GM10248 (cell line): Measurements from ENCODE around the gene NTM.

ENCODE experiments used
- CTCF ChIA-PET: fragments of 300-600 bp; sonication (Branson Sonifier 250); formaldehyde crosslinking; extraction: SDS; loops from one replicate; lab custom pipeline; 2021; ENCODE audit warnings: antibody characterized with exemption; lab: Yijun Ruan, JAX
- POLR2A ChIA-PET: fragments of 350-650 bp; sonication (Branson Sonifier 250); formaldehyde crosslinking; extraction: SDS; loops from one replicate; lab custom pipeline; 2020; ENCODE audit warnings: antibody characterized with exemption; lab: Yijun Ruan, JAX
- DNase-seq: peaks from one replicate; pipeline ENCODE4 v3.0.0; 2012; ENCODE audit errors: extremely low spot score
- CTCF ChIP-seq: IDR thresholded peaks from 2 replicates; pipeline ENCODE4 v1.5.1; 2012; ENCODE audit warnings: mild to moderate bottlenecking, low read depth; ENCODE audit errors: extremely low read depth, missing control alignments, control extremely low read depth

The NTM gene

GRCh38 chr11:131980888-131981668 lies 610.7 kb downstream of the NTM start:
- DNase-seq = no peak
- POLR2A ChIA-PET = no interaction called here
- TF ChIP-seq CTCF = no peak
- CTCF ChIA-PET = no interaction called here

GRCh38 chr11:131982154-131982553 lies 611.7 kb downstream of the NTM start:
- no peak for DNase-seq
- ChIA-PET POLR2A (no interaction called here), CTCF (no interaction called here)
- no peak for TF ChIP-seq CTCF

- TF ChIP-seq CTCF = no peak
- POLR2A ChIA-PET = no interaction called here
- no peak for DNase-seq
- CTCF ChIA-PET = no interaction called here
Observed at GRCh38 chr11:131985846-131986301, 615.5 kb downstream of the NTM start.

GRCh38 chr11:131987703-131988102 lies 617.3 kb downstream of the NTM start:
- TF ChIP-seq CTCF = no peak
- ChIA-PET CTCF (no interaction called here), POLR2A (no interaction called here)
- no peak for DNase-seq

- ChIA-PET POLR2A (no interaction called here), CTCF (no interaction called here)
- no peak for TF ChIP-seq CTCF
- DNase-seq = no peak
Observed at GRCh38 chr11:131991606-131992005, 621.2 kb downstream of the NTM start.

GRCh38 chr11:131993246-131993645 lies 622.8 kb downstream of the NTM start:
- ChIA-PET CTCF (no interaction called here), POLR2A (no interaction called here)
- DNase-seq = no peak
- no peak for TF ChIP-seq CTCF
